Cardiac fibroblast (primary cell): ENCODE data around the gene DMAC2L.
"Not testable (repeated sequence)": the region's sequence is repeated elsewhere in the genome, so short reads cannot be mapped to it uniquely, and the experiment has no call there.

ENCODE experiments used
- DNase-seq, 2 donors: peaks; one replicate each; pipeline versions ENCODE4 v3.0.0 to v3.0.0-alpha.2; 2010; ENCODE audit warnings: low read depth in 2 of 2
- H3K4me3 ChIP-seq, 2 donors: replicated peaks in 1 of 2; 1 replicate in 1 of 2; 2 replicates in 1 of 2; pipeline ENCODE4 v1.5.1; 2011; ENCODE audit warnings: low read depth in 2 of 2, low read length in 2 of 2, mild to moderate bottlenecking in 2 of 2, moderate library complexity in 1 of 2
- CTCF ChIP-seq: IDR thresholded peaks from one replicate; pipeline ENCODE4 v1.5.1; 2011; ENCODE audit warnings: low read depth, mild to moderate bottlenecking, low read length, inconsistent platforms

DMAC2L gene

GRCh38 chr14:50363714-50364111 is 51.6 kb downstream of the DMAC2L start:
- H3K4me3 ChIP-seq = peak overlapping the region in 1 of 2 donors; percentile 15
- no peak for TF ChIP-seq CTCF
- peak; percentile 50 to 70 for DNase-seq

GRCh38 chr14:50364792-50365191 is 52.7 kb downstream of the DMAC2L start:
- no peak overlapping the region for H3K4me3 ChIP-seq
- no peak for DNase-seq
- TF ChIP-seq CTCF = no peak

- DNase-seq = not testable (repeated sequence)
Measured at GRCh38 chr14:50365572-50365971, 53.4 kb downstream of the DMAC2L start.

GRCh38 chr14:50366115-50366514 is 54.0 kb downstream of the DMAC2L start:
- no peak for TF ChIP-seq CTCF
- DNase-seq = peak in 1 of 2 donors; percentile 23
- no peak overlapping the region for H3K4me3 ChIP-seq

More at GRCh38 chr14:50365572-50365971, 53.4 kb downstream of the DMAC2L start:
- H3K4me3 ChIP-seq = not testable (repeated sequence)

GRCh38 chr14:50366589-50366988 is 54.5 kb downstream of the DMAC2L start:
- TF ChIP-seq CTCF = no peak
- H3K4me3 ChIP-seq = no peak overlapping the region
- no peak for DNase-seq

GRCh38 chr14:50371546-50371945 is 59.4 kb downstream of the DMAC2L start:
- H3K4me3 ChIP-seq = no peak overlapping the region
- DNase-seq = no peak
- TF ChIP-seq CTCF = no peak

GRCh38 chr14:50373959-50374358 is 61.8 kb downstream of the DMAC2L start:
- DNase-seq = no peak
- H3K4me3 ChIP-seq = no peak overlapping the region
- TF ChIP-seq CTCF = no peak
